Immature natural killer cell (primary cell): ENCODE measurements around the gene TFAM. TPM values are rescaled to one million over a fixed set of nuclear protein-coding genes. Genes with fewer than 3 reads are reported as not detected.

Experiments
- DNase-seq, 3 donors: peaks; one replicate each; pipeline ENCODE4 v3.0.0; 2022; ENCODE audit warnings: mixed read lengths in 1 of 3
- H3K27ac Mint-ChIP-seq, 6 donors: one replicate each; pipeline ENCODE4 v1.8.0; 2020; ENCODE audit warnings: mixed read lengths in 6 of 6, mild to moderate bottlenecking in 5 of 6, inconsistent platforms in 4 of 6, moderate library complexity in 3 of 6
- H3K27me3 Mint-ChIP-seq, 3 donors: one replicate each; pipeline ENCODE4 v1.8.0; 2020 to 2021; ENCODE audit warnings: low read depth in 3 of 3, mild to moderate bottlenecking in 3 of 3, mixed read lengths in 3 of 3, moderate library complexity in 3 of 3, inconsistent platforms in 1 of 3
- H3K36me3 Mint-ChIP-seq, 3 donors: one replicate each; pipeline ENCODE4 v1.8.0; 2020; ENCODE audit warnings: mixed read lengths in 3 of 3, inconsistent platforms in 2 of 3, mild to moderate bottlenecking in 2 of 3
- H3K4me1 Mint-ChIP-seq, 2 donors: one replicate each; pipeline ENCODE4 v1.8.0; 2020; ENCODE audit warnings: inconsistent platforms in 2 of 2, mild to moderate bottlenecking in 2 of 2, mixed read lengths in 2 of 2, moderate library complexity in 1 of 2
- H3K4me3 Mint-ChIP-seq, 5 donors: one replicate each; pipeline ENCODE4 v1.8.0; 2020; ENCODE audit warnings: mild to moderate bottlenecking in 5 of 5, mixed read lengths in 5 of 5, inconsistent platforms in 3 of 5, moderate library complexity in 3 of 5
- H3K9me3 Mint-ChIP-seq, 6 donors: one replicate each; pipeline ENCODE4 v1.8.0; 2020; ENCODE audit warnings: mild to moderate bottlenecking in 6 of 6, mixed read lengths in 6 of 6, inconsistent platforms in 4 of 6, moderate library complexity in 3 of 6
- polyA plus RNA-seq, 3 donors: library from polyadenylated mRNA; unstranded; fragments of 300-500 nt; fragmentation: Illumina TruSeq; gene quantifications; one replicate each; pipeline ENCODE4 v1.2.3, GENCODE V29; 2021

Gene TFAM
- 10 to 100 TPM; 27.8 to 49.7 (median 44.8) TPM for polyA plus RNA-seq

DNA sequence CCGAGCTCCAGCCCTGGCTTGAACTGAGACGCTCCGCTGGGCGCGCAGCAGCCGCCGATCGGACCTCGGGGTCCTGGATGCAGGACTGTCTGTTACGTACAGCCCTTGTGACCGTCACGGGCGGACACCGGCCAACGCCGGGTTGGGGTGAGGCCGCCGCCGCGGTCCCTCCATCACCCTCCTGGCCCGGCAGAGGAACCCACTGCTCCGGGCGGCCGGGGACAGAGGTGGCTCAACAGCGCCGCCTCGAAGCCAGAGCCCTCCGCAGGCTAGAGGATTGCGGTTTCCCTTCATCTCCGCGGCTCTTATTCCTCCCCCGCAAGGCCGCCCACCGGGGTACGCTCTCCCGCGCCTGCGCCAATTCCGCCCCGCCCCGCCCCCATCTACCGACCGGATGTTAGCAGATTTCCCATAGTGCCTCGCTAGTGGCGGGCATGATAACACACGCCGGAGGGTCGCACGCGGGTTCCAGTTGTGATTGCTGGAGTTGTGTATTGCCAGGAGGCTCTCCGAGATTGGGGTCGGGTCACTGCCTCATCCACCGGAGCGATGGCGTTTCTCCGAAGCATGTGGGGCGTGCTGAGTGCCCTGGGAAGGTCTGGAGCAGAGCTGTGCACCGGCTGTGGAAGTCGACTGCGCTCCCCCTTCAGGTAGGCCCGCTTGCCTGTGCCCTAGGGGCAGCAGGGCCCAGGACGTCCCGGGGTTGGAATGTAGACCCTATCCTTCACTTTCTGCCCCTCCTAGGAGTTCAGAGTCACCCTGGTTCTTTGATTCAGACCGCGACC lies at the start of gene TFAM:
Gene TFAM, plus strand, starts transcription at position 412 of the 785 bp plus-strand sequence. Its CDS starts 138 bp downstream, at position 550.
- peak; percentile 92 to 94 (median 94) for DNase-seq
- Mint-ChIP-seq H3K36me3 (peaks cover 5 to 17% (median 7%) of the 10 kb centered on the region in 3 donors), H3K4me1 (peaks cover 41 to 67% of the 10 kb centered on the region in 2 donors), H3K4me3 (peak within 1 kb of the TSS; percentile 93 to 99 (median 99)), H3K9me3 (no peaks in the 10 kb centered on the region), H3K27me3 (peaks cover 7 to 12% (median 11%) of the 10 kb centered on the region in 3 donors), H3K27ac (peak within 1 kb of the TSS; percentile 89 to 97 (median 94))

DNA sequence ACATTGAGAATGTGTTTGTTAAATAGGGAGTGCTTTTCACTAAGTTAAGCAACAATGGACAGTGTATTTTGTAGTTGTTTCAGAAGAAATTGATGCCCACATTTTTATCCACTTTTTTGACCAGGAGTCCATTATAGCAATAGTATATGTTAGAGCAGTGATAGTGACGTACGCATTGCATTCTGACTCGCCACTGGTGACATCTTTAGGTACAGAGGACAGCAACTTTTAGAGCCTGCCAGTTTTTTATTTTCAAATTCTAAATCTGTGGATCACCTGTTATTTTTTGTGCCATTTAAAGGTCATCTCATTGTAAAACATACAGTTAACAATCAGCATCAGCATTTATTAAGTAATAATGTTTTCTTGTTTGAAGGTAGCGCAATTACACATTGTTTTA lies 49.0 kb upstream of the TFAM start:
- Mint-ChIP-seq H3K9me3 (no peaks in the 10 kb centered on the region), H3K27me3 (peaks cover 0 to 7% (median 1%) of the 10 kb centered on the region in 3 donors), H3K4me3 (peak overlapping the region; percentile 91 to 96 (median 93)), H3K27ac (peak overlapping the region in 4 of 6 donors; percentile 56 to 88 (median 77)), H3K4me1 (peaks cover 29 to 49% of the 10 kb centered on the region in 2 donors), H3K36me3 (no peaks in the 10 kb centered on the region)
- no peak for DNase-seq

DNA sequence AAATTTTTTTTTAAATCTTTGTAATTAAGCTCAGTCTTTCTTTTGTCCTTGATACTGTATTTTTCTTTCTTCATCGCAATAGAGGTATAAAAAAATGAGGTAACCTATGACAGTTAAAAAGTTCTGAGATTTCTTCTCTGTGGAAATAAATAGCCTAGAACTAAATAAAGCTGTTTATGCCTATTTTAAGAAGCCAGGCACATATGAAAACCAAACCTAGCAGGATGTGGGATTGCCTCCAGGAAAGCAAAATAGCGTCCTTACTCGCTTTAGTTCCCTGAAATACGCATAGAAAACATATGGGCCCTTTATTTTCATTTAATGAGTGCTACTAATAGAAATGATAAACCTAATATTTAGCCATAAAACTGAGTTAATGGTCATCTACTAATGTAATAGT lies 43.8 kb upstream of the TFAM start:
- no peak overlapping the region for H3K4me3 Mint-ChIP-seq
- H3K27me3 Mint-ChIP-seq = no peaks in the 10 kb centered on the region
- peaks cover 19 to 44% of the 10 kb centered on the region in 2 donors for H3K4me1 Mint-ChIP-seq
- no peaks in the 10 kb centered on the region for H3K9me3 Mint-ChIP-seq
- H3K27ac Mint-ChIP-seq = no peak overlapping the region
- no peaks in the 10 kb centered on the region for H3K36me3 Mint-ChIP-seq
- DNase-seq = no peak

GRCh38 chr10:58341947-58342346 lies 43.3 kb upstream of the TFAM start:
- Mint-ChIP-seq H3K27me3 (no peaks in the 10 kb centered on the region), H3K27ac (no peak overlapping the region), H3K36me3 (no peaks in the 10 kb centered on the region), H3K4me3 (no peak overlapping the region), H3K9me3 (no peaks in the 10 kb centered on the region), H3K4me1 (peaks cover 16 to 43% of the 10 kb centered on the region in 2 donors)
- no peak for DNase-seq

- Mint-ChIP-seq H3K4me3 (no peak overlapping the region), H3K27ac (no peak overlapping the region), H3K27me3 (peaks cover 0 to 2% (median 0%) of the 10 kb centered on the region in 3 donors), H3K9me3 (no peaks in the 10 kb centered on the region), H3K36me3 (no peaks in the 10 kb centered on the region), H3K4me1 (peaks cover 16 to 17% of the 10 kb centered on the region in 2 donors)
- no peak for DNase-seq
These were observed 37.2 kb upstream of the TFAM start for GRCh38 chr10:58347967-58348366.

GRCh38 chr10:58348571-58349033 lies 36.6 kb upstream of the TFAM start:
- H3K36me3 Mint-ChIP-seq = no peaks in the 10 kb centered on the region
- peaks cover 19 to 21% of the 10 kb centered on the region in 2 donors for H3K4me1 Mint-ChIP-seq
- no peaks in the 10 kb centered on the region for H3K9me3 Mint-ChIP-seq
- H3K4me3 Mint-ChIP-seq = no peak overlapping the region
- DNase-seq = no peak
- H3K27ac Mint-ChIP-seq = no peak overlapping the region
- peaks cover 0 to 2% (median 0%) of the 10 kb centered on the region in 3 donors for H3K27me3 Mint-ChIP-seq

- peaks cover 19 to 27% of the 10 kb centered on the region in 2 donors for H3K4me1 Mint-ChIP-seq
- H3K4me3 Mint-ChIP-seq = no peak overlapping the region
- no peaks in the 10 kb centered on the region for H3K36me3 Mint-ChIP-seq
- no peaks in the 10 kb centered on the region for H3K9me3 Mint-ChIP-seq
- no peak overlapping the region for H3K27ac Mint-ChIP-seq
- peaks cover 0 to 2% (median 0%) of the 10 kb centered on the region in 3 donors for H3K27me3 Mint-ChIP-seq
- no peak for DNase-seq
These were observed 35.2 kb upstream of the TFAM start for GRCh38 chr10:58350023-58350422.

DNA sequence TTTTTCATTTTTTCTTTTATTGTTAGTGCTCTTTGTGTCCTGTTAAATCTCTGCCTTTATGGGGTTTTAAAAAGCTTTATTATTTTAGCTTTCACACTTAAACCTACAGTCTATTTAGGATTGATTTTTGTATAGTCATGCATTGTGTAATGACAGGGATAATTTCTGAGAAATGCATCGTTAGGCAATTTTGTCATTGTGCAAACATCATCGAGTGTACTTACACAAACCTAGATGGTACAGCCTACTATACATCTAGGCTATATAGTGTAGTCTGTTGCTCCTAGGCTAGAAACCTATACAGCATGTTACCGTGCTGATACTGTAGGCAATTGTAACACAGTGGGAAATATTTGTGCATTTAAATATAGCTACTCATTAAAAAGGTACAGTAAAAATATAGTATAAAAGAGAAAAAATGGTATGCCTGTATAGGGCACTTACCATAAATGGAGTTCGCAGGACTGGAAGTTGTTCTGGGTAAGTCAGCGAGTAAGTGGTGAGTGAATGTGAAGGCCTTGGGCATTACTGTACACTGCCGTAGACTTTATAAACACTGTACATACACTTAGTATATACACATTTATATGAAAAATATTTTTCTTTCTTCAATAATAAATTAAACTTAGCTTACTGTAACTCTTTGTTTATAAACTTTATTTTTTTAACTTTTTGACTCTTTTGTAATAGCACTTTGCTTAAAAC lies 34.4 kb upstream of the TFAM start:
- Mint-ChIP-seq H3K27me3 (peaks cover 0 to 2% (median 0%) of the 10 kb centered on the region in 3 donors), H3K27ac (no peak overlapping the region), H3K4me1 (peaks cover 19 to 31% of the 10 kb centered on the region in 2 donors), H3K4me3 (no peak overlapping the region), H3K9me3 (no peaks in the 10 kb centered on the region), H3K36me3 (no peaks in the 10 kb centered on the region)
- no peak for DNase-seq

- Mint-ChIP-seq H3K4me1 (peaks cover 19 to 25% of the 10 kb centered on the region in 2 donors), H3K27ac (no peak overlapping the region)
These were observed 33.3 kb upstream of the TFAM start for GRCh38 chr10:58351616-58352578.

DNA sequence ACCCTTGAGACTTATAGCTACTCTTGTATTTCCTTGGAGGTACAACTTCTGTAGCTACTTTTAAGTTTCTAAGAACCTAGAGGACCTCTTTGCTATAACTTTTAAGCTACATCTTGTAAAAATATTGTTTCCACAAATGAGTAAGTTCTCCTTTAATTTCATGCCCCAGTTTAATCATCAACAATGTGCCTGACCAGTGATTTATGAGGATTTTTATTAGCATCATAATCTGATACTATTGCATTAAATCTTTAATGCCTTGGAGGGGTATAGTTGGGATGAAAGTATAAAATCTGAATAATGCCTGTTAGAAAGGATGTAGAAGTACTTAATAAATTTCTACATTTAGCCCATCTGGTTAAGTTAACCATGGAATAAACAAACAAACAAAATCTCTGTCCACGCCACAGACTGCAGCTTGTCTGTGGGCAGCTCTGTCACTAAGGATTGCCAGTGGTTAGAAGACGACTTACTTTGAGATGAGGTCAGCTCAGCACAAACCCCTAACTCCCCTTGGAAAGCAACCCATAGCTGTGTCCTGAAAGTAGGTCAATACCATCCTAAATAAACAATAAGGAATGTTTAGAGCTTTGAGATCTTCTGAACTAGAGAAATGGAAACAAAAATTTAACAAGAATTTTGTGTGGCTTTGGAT lies 32.1 kb upstream of the TFAM start:
- no peak for DNase-seq
- Mint-ChIP-seq H3K4me3 (no peak overlapping the region), H3K4me1 (peaks cover 19 to 25% of the 10 kb centered on the region in 2 donors), H3K36me3 (no peaks in the 10 kb centered on the region), H3K9me3 (no peaks in the 10 kb centered on the region), H3K27ac (peak overlapping the region in 1 of 6 donors; percentile 9), H3K27me3 (peaks cover 0 to 2% (median 0%) of the 10 kb centered on the region in 3 donors)

More at GRCh38 chr10:58351616-58352578, 33.3 kb upstream of the TFAM start:
- Mint-ChIP-seq H3K27me3 (peaks cover 0 to 2% (median 0%) of the 10 kb centered on the region in 3 donors), H3K4me3 (no peak overlapping the region), H3K9me3 (no peaks in the 10 kb centered on the region), H3K36me3 (no peaks in the 10 kb centered on the region)
- no peak for DNase-seq

DNA sequence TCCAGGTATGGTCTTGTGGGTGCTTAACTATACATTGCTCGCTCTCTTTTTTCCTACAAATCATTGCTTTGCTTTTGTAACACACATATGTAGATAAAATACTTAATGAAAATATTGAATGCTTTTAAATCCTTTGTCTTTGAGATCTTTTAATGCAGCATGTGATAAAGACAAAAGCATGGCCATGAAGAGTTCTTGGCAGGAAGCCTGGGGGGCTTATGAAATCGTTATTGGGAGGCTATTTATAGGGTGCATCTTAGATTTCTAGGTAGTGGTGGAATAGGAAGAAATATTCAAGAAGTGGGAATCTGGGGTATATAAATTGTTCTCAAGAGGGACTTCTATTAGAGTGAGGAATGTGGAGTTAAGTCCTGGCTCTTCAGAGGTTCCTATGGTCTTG lies 28.5 kb upstream of the TFAM start:
- H3K4me3 Mint-ChIP-seq = no peak overlapping the region
- DNase-seq = no peak
- no peaks in the 10 kb centered on the region for H3K9me3 Mint-ChIP-seq
- peaks cover 0 to 1% (median 0%) of the 10 kb centered on the region in 3 donors for H3K27me3 Mint-ChIP-seq
- peaks cover 27 to 29% of the 10 kb centered on the region in 2 donors for H3K4me1 Mint-ChIP-seq
- H3K36me3 Mint-ChIP-seq = peaks cover 0 to 4% (median 0%) of the 10 kb centered on the region in 3 donors
- no peak overlapping the region for H3K27ac Mint-ChIP-seq

- Mint-ChIP-seq H3K9me3 (no peaks in the 10 kb centered on the region), H3K4me3 (no peak overlapping the region), H3K27ac (no peak overlapping the region), H3K36me3 (peaks cover 0 to 5% (median 0%) of the 10 kb centered on the region in 3 donors), H3K27me3 (peaks cover 0 to 1% (median 0%) of the 10 kb centered on the region in 3 donors), H3K4me1 (peaks cover 23 to 24% of the 10 kb centered on the region in 2 donors)
- DNase-seq = no peak
These were observed 26.8 kb upstream of the TFAM start for GRCh38 chr10:58358314-58358933.
